Endothelial cell of umbilical vein (primary cell): Measurements from ENCODE around the gene MAGI1.

Experiments
- CTCF ChIP-seq, 2 donors: IDR thresholded peaks; 1 replicate in 1 of 2; 2 replicates in 1 of 2; pipeline ENCODE4 v1.5.1; 2011; ENCODE audit warnings: low read length in 2 of 2, mild to moderate bottlenecking in 2 of 2, moderate library complexity in 2 of 2, control low read depth in 1 of 2, inconsistent platforms in 1 of 2, low read depth in 1 of 2; ENCODE audit not compliant: insufficient read depth in 1 of 2; ENCODE audit errors: extremely low read depth in 1 of 2
- EZH2 ChIP-seq: IDR thresholded peaks from 2 replicates; pipeline ENCODE4 v1.6.1; 2012; ENCODE audit warnings: borderline replicate concordance, low read depth, mild to moderate bottlenecking, moderate library complexity, low read length, inconsistent platforms; ENCODE audit not compliant: severe bottlenecking
- GATA2 ChIP-seq: IDR thresholded peaks from 2 replicates; pipeline ENCODE4 v1.7.0; 2011; ENCODE audit warnings: low read depth, mild to moderate bottlenecking, moderate library complexity, mixed read lengths, low read length; ENCODE audit not compliant: insufficient read length, insufficient read depth
- MAX ChIP-seq: IDR thresholded peaks from 2 replicates; pipeline ENCODE4 v1.6.1; 2011; ENCODE audit not compliant: insufficient read depth, insufficient read length
- POLR2A ChIP-seq: IDR thresholded peaks from 2 replicates; pipeline ENCODE4 v1.6.1; 2012; ENCODE audit warnings: low read depth, mild to moderate bottlenecking, control low read depth, low read length

- TF ChIP-seq POLR2A, result no peak
- no peak for TF ChIP-seq CTCF (IDR thresholded peaks at IDR 0.05; ENCODE audit: extremely low read depth in 1 of 2, insufficient read depth in 1 of 2, low read depth in 1 of 2, low read length in 2 of 2)
- TF ChIP-seq GATA2, result no peak
- no peak for TF ChIP-seq MAX
- TF ChIP-seq EZH2, result no peak
Observed at GRCh38 chr3:65945480-65945879, 93.2 kb downstream of the MAGI1 start.
